NCI-H2107 treated with DMSO at 0.1 percent for 48 hours (cell line): ENCODE data around the gene CCL19.

ENCODE experiments used
- DNase-seq: peaks from one replicate; lab custom pipeline; 2025; ENCODE audit not compliant: unreplicated experiment; lab: John Stamatoyannopoulos, UW

The CCL19 gene

DNA sequence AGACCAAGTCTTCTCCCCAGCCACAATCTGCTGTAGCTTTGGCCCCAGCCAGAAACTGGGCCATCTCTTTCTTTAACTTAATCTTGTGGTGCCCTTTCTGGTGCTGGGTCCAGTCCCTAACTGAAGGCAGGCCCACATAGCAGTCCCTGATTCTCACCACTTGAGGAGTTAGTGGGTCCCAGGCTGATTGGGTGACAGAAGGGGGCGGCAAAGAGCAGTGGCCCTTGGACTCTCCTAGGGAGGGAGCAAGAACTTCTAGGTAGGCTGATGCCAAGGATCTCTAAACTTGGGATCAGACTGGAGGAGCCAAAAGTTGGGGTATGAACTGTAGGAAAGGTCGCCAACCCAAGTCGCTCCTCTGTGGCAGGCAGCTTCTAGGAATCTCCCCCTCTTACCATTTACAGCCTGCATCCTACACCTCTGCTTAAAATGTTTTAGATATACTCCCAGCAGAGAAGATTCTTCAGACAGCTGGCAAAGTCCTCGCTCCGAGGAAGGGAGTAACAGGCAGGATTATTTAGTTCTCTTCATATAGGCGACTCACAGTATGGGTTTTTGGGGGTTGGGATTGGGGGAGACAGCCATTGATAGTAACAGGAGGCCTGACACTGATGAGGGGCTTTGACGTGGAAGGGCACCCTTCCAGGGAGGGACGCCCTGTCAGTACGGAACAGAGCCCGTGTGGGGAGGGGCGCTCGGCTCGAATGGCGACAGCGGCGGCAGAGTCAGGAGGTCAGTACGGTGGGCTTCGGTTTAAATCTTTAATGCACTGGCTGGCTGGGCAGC lies 26.6 kb downstream of the CCL19 start:
- DNase-seq, result no peak

DNA sequence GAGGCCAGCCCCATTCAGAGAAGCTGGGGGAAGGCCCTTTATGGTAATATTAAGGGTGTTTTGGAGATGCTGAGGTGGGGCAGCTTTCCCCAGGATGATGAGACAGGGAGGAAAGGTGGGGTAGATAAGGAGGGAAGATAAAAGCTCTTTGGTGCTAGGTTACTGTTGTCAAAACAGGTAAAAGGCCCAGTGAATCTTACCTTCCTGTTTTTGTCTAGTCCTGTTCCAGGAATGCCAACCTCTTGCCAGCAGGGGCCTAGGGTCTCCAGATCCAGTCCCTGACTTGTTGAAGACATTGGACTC lies 27.8 kb downstream of the CCL19 start:
- DNase-seq, result no peak

DNA sequence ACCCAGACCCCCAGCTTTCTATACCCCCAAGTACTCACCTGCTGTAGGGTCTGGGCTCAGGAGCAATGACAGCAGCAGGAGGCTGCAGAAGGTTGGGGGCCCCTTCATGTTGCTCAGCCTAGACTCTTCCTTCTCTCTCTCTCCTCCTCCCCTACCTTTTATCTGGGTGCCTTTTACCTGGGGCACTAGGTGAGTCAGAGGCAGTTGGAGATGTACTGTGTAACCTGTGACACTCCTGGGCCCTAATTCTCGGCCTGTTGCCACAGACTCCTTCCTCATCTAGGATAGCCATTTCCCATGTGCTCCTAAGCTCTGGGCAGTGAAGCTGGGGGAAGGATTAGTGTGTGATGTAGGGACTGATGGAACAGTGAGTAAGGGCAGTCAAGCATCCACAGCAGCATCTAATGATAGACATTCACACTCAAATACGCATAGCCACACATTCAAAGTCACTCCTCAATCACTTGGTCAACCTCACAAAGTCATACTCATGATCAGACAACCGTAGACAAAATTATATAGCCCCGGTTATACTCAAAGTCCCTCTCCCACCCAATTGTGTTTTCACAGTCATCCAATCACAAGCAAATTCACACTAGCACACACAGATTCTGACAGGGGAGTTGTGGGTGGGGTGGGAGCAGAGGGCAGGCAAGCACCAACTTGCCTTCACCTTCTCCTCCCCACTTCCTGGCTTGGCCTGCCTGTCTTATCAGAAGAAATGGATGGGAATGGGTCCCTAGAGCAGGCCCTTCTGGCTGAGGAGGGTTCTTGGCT lies 28.4 kb downstream of the CCL19 start, which contains the start of gene CCL27:
Gene CCL27, minus strand, starts transcription at position 132 of the 777 bp plus-strand sequence. Its CDS starts 24 bp downstream, at position 108.
- DNase-seq, result no peak

DNA sequence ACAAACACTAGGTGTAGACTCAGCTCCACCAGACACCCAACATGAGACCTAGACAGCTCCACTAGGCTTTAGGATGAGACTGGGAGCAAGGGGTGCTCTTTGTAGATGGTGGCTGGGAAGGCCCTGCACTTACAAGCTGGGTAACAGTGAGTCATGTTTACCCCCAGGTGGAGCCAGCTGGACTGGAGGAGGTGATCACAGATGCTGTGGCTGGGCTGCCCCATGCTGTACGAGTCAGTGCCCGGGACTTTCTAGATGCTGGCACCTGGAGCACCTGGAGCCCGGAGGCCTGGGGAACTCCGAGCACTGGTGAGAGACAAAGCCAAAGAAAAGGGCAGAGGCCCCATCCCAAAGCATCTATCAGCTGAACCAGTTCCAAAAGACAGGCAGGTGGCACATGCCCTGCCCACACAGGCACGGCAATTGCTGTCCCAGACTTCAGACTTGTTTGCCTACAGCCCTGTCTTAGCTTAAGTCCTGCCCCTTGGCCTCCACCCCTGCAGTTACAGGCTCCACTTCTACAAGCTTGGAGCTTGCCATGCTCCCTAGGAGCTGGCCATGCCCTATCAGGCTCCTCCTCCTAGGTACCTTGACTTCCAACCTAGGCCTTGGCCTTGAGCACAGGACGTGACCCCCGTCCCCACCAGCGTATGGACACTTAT lies 31.4 kb downstream of the CCL19 start:
- DNase-seq, result no peak

DNA sequence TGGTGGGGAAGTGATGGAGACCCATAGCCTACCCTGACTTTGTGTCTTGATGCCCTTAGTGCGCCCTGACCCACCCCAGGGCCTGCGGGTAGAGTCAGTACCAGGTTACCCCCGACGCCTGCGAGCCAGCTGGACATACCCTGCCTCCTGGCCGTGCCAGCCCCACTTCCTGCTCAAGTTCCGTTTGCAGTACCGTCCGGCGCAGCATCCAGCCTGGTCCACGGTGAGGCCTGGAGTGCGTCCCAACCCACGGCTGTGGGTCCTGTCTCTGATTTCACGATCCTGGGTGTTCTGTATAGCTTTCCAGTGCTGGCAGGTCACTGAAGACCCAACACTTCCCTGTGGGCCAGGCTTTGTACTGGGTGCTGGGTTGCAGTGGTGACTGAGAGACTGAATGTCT lies 32.6 kb downstream of the CCL19 start:
- DNase-seq, result no peak

DNA sequence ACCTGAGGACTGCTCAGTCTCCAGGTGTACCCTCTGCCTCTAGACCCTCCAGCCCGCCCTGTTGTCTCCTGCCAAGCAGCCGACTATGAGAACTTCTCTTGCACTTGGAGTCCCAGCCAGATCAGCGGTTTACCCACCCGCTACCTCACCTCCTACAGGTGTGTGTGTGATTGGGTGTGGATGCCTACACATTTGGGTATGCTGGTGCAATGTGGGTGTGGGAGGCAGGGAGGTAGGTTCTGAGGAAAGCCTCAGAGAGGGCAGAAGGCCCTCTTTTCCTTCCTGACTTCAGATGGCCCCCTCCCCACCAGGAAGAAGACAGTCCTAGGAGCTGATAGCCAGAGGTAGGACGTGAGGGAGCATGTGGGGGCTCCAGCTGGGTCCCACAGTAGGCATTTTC lies 34.1 kb downstream of the CCL19 start:
- no peak for DNase-seq

DNA sequence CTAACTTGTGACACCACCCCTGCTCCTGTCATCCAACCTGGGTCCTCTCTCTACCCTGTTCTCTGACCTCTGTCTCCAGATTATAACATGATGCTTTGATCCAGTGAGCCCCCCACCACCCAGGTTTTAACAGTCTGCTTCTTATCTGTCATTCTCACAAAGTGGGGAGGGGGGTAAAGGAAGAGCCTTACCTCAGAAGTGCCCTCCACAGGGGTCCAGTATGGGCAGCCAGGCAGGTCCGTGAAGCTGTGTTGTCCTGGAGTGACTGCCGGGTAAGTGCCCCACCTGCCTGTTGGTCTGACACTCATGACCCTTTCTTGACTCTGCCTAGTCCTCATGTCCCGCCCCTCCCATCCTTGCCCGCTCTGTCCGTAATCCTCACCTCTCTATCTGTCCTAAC lies 35.7 kb downstream of the CCL19 start:
- no peak for DNase-seq

DNA sequence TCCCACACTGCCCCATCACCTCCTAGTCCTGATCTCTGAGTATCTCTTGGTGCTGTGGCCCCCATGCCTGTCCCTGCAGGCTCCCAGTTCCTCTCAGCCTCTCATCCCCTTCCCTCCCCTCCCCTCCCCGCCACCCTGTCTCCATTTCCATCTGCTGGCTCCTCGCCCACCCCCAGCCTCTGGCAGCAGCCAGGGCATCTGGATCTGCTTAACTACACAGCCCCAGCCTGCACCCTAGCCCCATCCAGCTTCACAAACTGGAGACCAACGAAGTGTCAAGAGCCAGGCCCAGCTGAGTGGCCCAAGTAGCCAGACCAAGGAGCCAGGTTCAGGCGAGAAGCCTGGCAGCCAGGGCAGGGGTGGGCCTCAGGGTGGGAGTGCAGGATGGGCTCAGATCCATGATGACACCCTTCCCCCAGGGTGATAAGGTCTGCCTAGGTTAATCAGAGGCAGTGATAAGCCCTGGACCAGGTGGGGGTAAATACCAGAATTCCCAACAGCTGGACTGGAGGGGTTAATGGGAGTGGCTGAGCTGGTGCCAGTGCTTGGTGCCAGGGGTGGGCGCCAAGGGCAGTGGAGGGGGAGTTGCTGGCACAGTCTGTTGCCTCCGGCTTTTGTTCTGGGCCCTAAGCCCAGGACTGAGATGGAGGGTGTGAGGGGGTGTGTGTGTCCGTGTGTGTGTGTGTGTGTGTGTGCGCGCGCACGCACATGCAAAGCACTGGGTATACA lies 36.6 kb downstream of the CCL19 start:
- no peak for DNase-seq

DNA sequence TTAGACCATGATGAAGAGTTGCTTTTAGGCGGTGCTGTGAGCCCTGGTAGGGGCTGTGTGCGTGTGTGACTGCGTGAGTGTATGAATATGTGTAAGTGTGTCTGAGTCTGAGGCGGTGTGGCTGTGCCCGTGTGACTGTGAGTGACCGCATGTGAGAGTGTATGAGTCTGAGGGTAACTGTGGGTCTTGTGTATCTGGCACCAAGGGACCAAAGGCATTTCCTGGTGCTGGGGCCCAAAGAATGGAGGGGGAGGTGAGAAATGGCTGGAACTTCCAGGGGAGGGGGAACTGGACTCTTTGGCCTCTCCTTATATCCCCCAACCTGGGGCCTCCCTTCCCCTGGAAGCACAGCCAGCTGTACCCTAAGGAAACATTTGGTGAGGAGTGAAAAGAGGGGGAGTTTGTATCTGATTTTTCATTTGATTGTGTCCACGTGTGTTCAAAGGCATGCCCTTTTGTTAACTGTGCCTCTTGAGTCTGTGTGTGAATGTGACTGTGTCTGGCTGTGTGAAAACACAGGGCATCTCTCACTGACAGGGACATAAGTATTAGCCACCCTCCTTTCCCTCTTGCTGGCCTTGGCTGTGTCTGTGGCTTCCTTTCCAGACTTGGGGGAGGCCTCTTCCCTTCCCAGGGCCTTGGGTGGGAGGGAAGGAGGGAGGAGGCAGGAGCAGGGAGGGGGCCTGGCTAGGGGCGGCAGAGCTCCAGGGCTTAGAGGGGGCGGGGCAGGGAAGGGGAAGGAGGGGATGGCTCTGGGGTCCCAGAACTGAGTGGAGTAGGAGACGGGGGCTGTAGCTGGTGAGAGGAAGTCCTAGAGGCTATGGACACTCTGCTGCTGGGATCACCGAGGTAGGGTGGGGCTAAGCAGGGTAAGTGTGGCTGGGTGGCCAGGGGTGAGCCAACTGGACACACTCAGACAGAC lies 37.7 kb downstream of the CCL19 start:
- DNase-seq, result no peak

DNA sequence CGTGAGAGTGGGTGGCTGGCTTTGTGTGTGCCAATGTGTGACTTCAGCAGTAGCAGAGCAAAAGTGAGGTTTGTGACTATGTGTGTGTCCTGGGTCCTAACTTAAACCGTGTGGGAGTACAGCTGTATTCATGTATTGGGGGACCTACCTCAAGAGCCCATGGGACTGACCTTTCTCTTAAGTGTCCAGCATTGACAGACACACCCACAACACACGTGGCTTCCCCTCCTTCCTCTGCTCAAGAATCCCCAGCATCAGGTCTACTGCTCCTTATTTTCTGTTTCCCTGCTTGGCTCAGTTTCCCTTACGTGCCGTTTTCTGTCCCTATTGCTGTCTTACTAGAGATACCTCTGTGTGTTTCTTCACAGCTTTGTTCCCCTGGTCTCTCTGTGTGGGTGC lies 38.5 kb downstream of the CCL19 start:
- no peak for DNase-seq

DNA sequence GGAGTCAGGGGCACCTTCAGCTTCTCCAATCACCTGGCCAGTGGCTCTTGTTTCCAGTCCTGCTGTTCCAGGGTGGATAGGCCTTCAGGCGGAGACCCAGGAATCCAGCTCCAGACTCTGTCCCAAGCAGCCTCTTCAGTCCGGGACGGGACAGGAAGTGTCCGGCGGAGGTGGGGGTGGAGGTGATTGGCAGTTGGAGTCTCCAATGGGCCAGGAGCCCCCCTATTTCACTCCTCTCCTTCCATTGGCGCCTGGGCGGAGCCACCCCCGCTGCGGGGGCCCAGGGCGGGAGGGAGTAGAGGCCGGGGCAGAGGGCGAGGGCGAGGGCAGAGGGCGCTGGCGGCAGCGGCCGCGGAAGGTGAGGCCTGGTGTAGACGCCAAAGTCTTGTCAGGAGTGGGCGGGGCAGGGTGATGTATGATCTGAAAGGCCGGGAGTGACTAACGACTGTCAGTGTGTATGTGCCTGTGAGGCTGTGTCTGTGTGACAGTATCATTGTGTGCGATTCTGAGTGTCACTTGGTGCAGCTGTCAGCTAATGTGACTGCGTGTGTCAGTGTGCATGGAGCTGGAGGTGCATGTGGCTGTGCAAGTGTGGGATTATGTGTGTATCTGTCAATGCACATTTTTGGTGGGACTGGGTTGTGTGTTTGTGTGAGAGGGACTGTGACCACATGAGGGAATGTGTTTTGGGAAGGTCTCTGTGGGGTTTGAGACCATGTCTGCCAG lies 39.0 kb downstream of the CCL19 start, which contains the start of gene IL11RA:
Gene IL11RA, plus strand, starts transcription at position 310 of the 726 bp plus-strand sequence. CDS start 3,033 bp downstream, outside the sequence.
- DNase-seq, result no peak

DNA sequence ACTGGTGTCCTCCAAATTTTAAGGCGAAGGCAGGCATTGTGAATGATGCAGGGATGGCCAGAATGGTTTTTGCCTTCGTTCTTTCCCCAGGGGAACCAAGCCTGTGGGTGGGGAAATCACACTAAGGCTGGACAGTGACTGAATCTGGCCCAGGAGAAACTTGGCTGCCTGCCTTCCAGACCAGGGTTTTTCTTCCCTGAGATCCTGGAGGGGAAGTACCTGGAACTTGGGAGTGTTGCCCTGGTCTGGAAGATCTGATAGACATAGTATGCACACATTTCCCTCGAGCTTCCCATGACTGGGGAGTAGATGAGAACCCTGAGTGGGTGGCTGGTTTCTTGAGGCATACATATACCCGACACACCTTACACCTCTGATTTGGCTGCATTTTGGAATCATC lies 39.8 kb downstream of the CCL19 start:
- DNase-seq, result no peak

DNA sequence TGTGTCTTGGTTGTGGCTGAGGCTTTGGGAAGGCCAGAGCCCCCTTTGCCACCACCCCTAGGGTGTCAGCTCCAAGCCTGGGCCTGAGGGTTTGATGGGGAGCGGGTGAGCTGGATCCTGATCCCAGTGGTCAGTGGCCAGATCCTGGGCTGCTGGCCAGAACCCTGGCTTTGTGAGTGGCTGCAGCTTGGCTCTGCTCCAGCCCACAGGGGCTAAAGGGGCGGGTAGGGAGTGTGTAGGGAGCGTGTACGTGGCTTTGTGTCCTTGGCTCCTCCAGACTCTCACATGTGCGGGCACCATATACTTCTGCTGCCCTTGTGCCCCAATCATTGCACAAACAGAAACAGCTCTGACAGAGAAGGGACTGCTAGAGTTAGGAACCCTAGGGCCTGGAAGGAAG lies 40.3 kb downstream of the CCL19 start:
- DNase-seq, result no peak

DNA sequence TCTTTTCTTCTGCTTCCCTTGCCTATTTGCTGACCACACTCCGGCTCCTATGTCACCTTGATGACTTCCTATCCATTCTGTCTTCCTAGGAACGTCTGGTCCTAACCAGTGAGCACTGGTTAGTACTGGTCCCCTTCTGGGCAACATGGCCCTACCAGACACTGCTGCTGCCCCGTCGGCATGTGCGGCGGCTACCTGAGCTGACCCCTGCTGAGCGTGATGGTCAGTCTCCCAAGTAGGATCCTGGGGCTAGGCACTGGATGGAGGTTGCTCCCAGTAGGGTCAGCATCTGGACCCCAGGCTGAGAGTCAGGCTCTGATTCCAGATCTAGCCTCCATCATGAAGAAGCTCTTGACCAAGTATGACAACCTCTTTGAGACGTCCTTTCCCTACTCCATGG lies 42.4 kb downstream of the CCL19 start:
- DNase-seq, result no peak

DNA sequence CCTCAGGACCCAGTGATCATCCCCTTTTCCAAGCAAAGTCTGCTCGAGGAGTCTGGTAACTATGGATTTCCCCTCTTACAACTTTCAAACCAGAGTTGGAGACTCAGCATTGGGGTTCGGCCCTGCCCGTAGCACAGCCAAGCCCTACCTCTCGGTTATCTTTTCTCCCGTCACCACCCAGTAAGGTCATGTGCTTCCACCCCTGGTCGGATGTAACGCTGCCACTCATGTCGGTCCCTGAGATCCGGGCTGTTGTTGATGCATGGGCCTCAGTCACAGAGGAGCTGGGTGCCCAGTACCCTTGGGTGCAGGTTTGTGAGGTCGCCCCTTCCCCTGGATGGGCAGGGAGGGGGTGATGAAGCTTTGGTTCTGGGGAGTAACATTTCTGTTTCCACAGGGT lies 43.4 kb downstream of the CCL19 start:
- DNase-seq, result no peak

DNA sequence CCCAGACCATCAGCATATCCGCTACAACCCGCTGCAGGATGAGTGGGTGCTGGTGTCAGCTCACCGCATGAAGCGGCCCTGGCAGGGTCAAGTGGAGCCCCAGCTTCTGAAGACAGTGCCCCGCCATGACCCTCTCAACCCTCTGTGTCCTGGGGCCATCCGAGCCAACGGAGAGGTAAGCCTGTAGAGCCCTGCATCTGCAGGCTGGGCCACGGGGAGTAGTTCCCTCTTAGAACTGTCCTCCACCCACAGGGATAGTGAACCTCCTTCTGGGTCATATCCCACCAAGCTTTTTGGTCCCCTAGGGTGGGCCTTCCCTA lies 44.0 kb downstream of the CCL19 start:
- DNase-seq, result no peak

DNA sequence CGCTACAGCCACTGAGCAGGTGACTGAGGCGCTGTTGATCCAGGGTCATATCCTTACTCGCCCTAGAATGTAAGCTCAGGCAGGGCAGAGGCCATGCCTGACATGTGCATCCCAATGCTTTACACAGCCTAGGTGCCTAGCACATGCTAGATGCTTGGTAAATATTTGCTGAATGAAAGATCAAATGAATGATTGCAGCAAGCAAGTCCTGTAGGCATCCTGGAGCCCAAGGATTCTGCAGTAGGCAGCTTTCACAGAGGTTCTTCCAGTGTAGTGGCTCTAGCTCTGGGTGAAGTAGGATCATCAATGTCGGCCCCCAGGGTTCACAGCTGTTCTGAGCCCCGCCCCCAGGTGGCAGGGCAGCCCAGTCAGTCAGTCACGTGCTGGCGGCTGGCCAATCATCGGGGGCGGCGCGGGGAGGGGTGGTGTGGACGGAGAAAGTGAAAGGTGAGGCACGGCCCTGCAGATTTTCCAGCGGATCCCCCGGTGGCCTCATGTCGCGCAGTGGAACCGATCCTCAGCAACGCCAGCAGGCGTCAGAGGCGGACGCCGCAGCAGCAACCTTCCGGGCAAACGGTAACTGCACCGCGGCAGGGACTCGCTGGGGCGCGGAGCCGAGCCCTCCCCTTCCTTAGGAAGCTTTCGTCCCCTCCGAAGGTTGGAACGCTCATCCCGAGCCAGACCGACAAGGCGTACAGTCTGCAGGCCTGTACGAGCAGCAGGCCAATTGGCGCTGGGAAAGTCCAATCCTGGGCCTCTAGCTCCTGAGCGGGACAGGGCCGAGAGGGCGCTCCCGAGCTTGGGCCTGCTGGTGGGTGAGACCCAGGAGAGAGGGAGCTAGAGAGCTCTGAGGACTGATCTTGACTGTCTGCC lies 44.6 kb downstream of the CCL19 start, which contains the start of gene GALT:
Gene GALT, plus strand, starts transcription at position 465 of the 873 bp plus-strand sequence. Its CDS starts 30 bp downstream, at position 495.
- peak; percentile 63 for DNase-seq

DNA sequence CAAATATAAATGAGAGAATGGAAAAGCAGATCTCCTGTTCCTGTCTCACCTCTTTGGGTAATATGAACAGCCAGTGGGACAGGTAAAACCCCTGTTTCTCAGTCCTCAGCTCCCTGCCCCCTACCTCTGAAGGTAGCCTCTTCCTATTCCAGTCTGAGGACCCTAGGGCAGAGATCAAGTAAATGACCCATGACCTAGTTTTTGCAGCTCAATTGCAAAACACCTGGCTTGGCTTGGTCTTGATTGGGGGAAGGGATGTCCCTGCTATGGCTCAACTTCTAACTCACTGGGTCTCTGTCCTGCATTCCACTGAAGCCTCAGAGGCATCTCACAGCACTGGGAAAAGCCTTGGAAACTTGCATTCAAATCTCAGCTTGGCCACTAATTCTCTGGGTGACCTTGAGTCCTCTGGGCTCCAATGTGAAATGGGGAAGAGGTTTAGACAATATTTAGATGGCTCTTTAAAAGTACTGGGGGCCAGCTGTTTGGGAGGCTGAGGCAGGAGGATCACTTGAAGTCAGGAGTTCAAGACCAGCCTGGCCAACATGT lies 46.2 kb downstream of the CCL19 start:
- no peak for DNase-seq
